GM18909 (cell line): ENCODE measurements around the gene ZCWPW1.
"Not testable (repeated sequence)": the region's sequence is repeated elsewhere in the genome, so short reads cannot be mapped to it uniquely, and the experiment has no call there.

Experiments
- ATAC-seq: cut with Tn5 transposase; IDR thresholded peaks from one replicate; pipeline ENCODE4 v1.9.1; 2021; ENCODE audit warnings: mild to moderate bottlenecking; ENCODE audit not compliant: unreplicated experiment, poor library complexity

ZCWPW1 gene

GRCh38 chr7:100380196-100380595, 48.3 kb downstream of the ZCWPW1 start:
- ATAC-seq = no peak

- ATAC-seq = no peak
Observed at GRCh38 chr7:100378114-100378755, 50.3 kb downstream of the ZCWPW1 start.

- ATAC-seq = no peak
Observed at GRCh38 chr7:100376066-100376465, 52.4 kb downstream of the ZCWPW1 start.

GRCh38 chr7:100374601-100375000, 53.9 kb downstream of the ZCWPW1 start:
- ATAC-seq = no peak

- not testable (repeated sequence) for ATAC-seq
Observed at GRCh38 chr7:100373870-100374598, 54.5 kb downstream of the ZCWPW1 start.

- no peak for ATAC-seq
Observed at GRCh38 chr7:100373261-100373831, 55.2 kb downstream of the ZCWPW1 start, which contains the start of gene PILRA. Gene PILRA (plus strand): TSS chr7:100373487. CDS start chr7:100373657, 170 bp downstream.

- no peak for ATAC-seq
Observed at GRCh38 chr7:100372694-100373093, 55.8 kb downstream of the ZCWPW1 start.

GRCh38 chr7:100372256-100372655, 56.2 kb downstream of the ZCWPW1 start:
- ATAC-seq = no peak

- no peak for ATAC-seq
Observed at GRCh38 chr7:100371561-100372171, 56.8 kb downstream of the ZCWPW1 start.

GRCh38 chr7:100370746-100371145, 57.8 kb downstream of the ZCWPW1 start:
- ATAC-seq = no peak

GRCh38 chr7:100370303-100370702, 58.2 kb downstream of the ZCWPW1 start:
- no peak for ATAC-seq

GRCh38 chr7:100369105-100369504, 59.4 kb downstream of the ZCWPW1 start:
- ATAC-seq = peak; percentile 65

GRCh38 chr7:100367676-100368613, 60.6 kb downstream of the ZCWPW1 start:
- ATAC-seq = no peak

- ATAC-seq = no peak
Observed at GRCh38 chr7:100367251-100367620, 61.3 kb downstream of the ZCWPW1 start.

- ATAC-seq = no peak
Observed at GRCh38 chr7:100366411-100367250, 61.9 kb downstream of the ZCWPW1 start.

GRCh38 chr7:100365998-100366367, 62.5 kb downstream of the ZCWPW1 start:
- not testable (repeated sequence) for ATAC-seq

GRCh38 chr7:100364480-100364879, 64.0 kb downstream of the ZCWPW1 start:
- no peak for ATAC-seq

GRCh38 chr7:100363797-100364196, 64.7 kb downstream of the ZCWPW1 start:
- ATAC-seq = not testable (repeated sequence)

GRCh38 chr7:100363098-100363497, 65.4 kb downstream of the ZCWPW1 start:
- no peak for ATAC-seq
